HEK293T (cell line): Measurements from ENCODE around the gene CLDN22.

Experiments used
- CTBP1 ChIP-seq: fragments of 450-650 bp; IDR thresholded peaks from 2 replicates; pipeline ENCODE4 v1.6.1; 2016; ENCODE audit warnings: borderline replicate concordance
- ELF4 ChIP-seq: fragments of 450-650 bp; IDR thresholded peaks from 2 replicates; pipeline ENCODE4 v1.6.1; 2017; ENCODE audit warnings: antibody characterized with exemption
- FOXA1 ChIP-seq: fragments of 450-650 bp; IDR thresholded peaks from 2 replicates; pipeline ENCODE4 v1.6.1; 2016; ENCODE audit warnings: mild to moderate bottlenecking
- FOXK2 ChIP-seq: fragments of 450-650 bp; IDR thresholded peaks from 2 replicates; pipeline ENCODE4 v1.6.1; 2016; ENCODE audit warnings: mild to moderate bottlenecking
- FOXM1 ChIP-seq: fragments of 450-650 bp; IDR thresholded peaks from 2 replicates; pipeline ENCODE4 v1.6.1; 2017; ENCODE audit warnings: mild to moderate bottlenecking, borderline replicate concordance
- HDGF ChIP-seq: fragments of 450-650 bp; IDR thresholded peaks from 2 replicates; pipeline ENCODE4 v1.6.1; 2017; ENCODE audit warnings: antibody characterized with exemption, borderline replicate concordance
- SP1 ChIP-seq: fragments of 450-650 bp; IDR thresholded peaks from 2 replicates; pipeline ENCODE4 v1.6.1; 2017
- ZNF384 ChIP-seq: fragments of 450-650 bp; IDR thresholded peaks from 2 replicates; pipeline ENCODE4 v1.6.1; 2016

DNA sequence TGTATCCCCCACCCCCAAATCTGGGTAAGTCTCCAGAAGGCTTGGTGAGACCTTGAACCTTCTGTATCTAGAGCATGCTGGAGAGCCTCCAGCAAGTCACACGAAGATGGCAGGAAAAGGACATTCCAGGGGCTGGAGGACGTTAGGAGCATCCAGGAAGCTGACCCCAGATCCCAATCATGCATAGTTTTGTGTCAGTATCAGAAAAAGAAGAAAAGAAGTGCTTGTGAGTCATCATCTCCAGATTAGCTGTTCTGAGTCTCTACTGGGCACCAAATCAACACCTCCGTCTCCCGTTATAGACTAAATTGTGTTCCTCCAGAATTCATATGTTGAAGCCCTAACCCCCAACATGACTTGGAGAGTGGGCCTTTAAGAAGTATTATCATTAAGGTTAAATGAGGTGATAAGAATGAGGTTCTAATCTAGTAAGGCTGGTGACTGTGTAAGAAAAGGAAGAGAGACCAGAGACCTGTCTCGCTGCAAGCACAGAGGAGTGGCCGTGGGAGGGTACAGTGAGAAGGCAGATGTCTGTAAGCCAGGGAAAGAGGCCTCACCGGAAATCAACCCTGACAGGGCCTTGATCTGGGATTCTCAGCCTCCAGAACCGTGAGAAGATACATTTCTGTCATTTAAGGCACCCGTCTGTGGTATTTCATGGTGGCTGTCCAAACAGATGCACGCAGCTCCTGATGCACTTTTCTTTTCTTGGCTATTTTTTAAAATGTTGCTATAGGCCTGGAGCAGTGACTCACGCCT lies 40.3 kb upstream of the CLDN22 start:
- TF ChIP-seq ZNF384 (no peak), CTBP1 (no peak), SP1 (no peak), FOXA1 (no peak), HDGF (no peak), FOXK2 (no peak), ELF4 (no peak), FOXM1 (no peak)
